ENCODE results near the gene TFG. TPM values are rescaled to one million over a fixed set of nuclear protein-coding genes. Genes with fewer than 3 reads are reported as not detected.

Gene TFG
- polyA plus RNA-seq, 1 donor, result 83.2 TPM

GRCh38 chr3:100759159-100759558, 49.9 kb downstream of the TFG start:
- no peak for DNase-seq

GRCh38 chr3:100759950-100760349, 50.7 kb downstream of the TFG start:
- DNase-seq, result peak; percentile 65

- no peak for DNase-seq
These were observed 51.1 kb downstream of the TFG start for GRCh38 chr3:100760377-100760776.

- no peak for DNase-seq
These were observed 52.1 kb downstream of the TFG start for GRCh38 chr3:100761211-100761942.

GRCh38 chr3:100761951-100762350, 52.7 kb downstream of the TFG start:
- no peak for DNase-seq

GRCh38 chr3:100765437-100765975, 56.2 kb downstream of the TFG start:
- no peak for DNase-seq

GRCh38 chr3:100766069-100766468, 56.8 kb downstream of the TFG start:
- no peak for DNase-seq

GRCh38 chr3:100769693-100770092, 60.4 kb downstream of the TFG start:
- DNase-seq, result no peak

- DNase-seq, result no peak
These were observed 65.9 kb downstream of the TFG start for GRCh38 chr3:100775226-100775625.

GRCh38 chr3:100775669-100776068, 66.4 kb downstream of the TFG start:
- no peak for DNase-seq

- DNase-seq, result no peak
These were observed 66.9 kb downstream of the TFG start for GRCh38 chr3:100776097-100776729.

- DNase-seq, result no peak
These were observed 67.5 kb downstream of the TFG start for GRCh38 chr3:100776746-100777145.

GRCh38 chr3:100777271-100777670, 68.0 kb downstream of the TFG start:
- DNase-seq, result no peak

- no peak for DNase-seq
These were observed 70.2 kb downstream of the TFG start for GRCh38 chr3:100779480-100779879.

GRCh38 chr3:100780071-100780622, 70.9 kb downstream of the TFG start:
- no peak for DNase-seq

GRCh38 chr3:100781301-100781700, 72.0 kb downstream of the TFG start:
- no peak for DNase-seq

- DNase-seq, result peak; percentile 74
These were observed 73.1 kb downstream of the TFG start for GRCh38 chr3:100782348-100782747.

- DNase-seq, result peak; percentile 67
These were observed 73.6 kb downstream of the TFG start for GRCh38 chr3:100782906-100783305.

- no peak for DNase-seq
These were observed 74.3 kb downstream of the TFG start for GRCh38 chr3:100783619-100784018.

GRCh38 chr3:100789579-100789978, 80.3 kb downstream of the TFG start:
- DNase-seq, result no peak

GRCh38 chr3:100796556-100796955, 87.3 kb downstream of the TFG start:
- DNase-seq, result no peak

GRCh38 chr3:100798012-100798411, 88.7 kb downstream of the TFG start:
- peak; percentile 81 for DNase-seq
